ENCODE data around the gene SLC25A12. TPM values are rescaled to one million over a fixed set of nuclear protein-coding genes. Genes with fewer than 3 reads are reported as not detected.
"Not testable (repeated sequence)": the region's sequence is repeated elsewhere in the genome, so short reads cannot be mapped to it uniquely, and the experiment has no call there.

The SLC25A12 gene
- total RNA-seq, 1 experiment from 2014 or later, result 5.3 TPM

DNA sequence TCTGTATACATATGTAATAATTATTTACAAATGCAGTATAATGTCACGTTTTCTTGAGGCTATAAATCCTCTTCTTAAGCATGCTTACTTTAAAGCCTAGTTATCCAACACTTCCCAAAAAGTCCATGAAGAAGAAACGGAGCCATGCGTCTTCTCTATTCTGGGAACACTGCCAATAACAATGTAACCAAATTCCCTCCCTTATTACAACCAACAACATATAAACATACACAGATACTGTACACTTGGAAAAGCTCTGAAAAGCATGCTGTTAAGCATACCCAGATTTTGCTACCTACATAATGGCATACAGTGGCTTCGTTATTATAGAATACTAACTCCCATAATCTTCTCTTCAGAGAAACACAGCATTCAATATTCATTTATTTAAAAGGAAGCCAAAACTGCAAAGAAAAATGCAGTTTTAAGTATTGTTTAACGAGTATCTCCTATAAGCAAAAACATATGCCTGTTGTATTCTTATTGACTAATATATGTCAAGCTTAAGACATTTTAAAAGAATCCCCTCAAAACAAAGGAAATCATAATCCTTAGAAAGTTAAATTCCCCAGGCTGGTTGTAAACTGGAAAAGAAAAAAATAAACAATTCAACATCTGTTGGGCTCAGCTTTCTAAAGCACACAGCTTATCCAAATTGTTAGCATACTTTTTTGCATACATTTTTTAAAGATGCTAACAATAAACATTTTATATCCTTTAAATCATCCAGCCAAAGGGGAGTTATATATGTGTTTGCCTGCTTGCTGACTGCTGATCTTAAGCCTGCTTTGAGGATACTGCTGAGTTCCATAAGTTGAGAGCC is 83.4 kb downstream of the SLC25A12 start:
- intact Hi-C loops (cut with micrococcal nuclease; ENCODE audit: unreplicated experiment), result loop anchor here (1.0 to 10.0 kb wide), 3 partner anchors 236 to 655 kb away; no protein-coding TSS in a partner anchor
- H3K27ac Mint-ChIP-seq (ENCODE audit: unreplicated experiment), result no peak overlapping the region
- no peaks in the 10 kb centered on the region for H3K36me3 ChIP-seq (ENCODE audit: control insufficient read depth, insufficient read depth, low read length)
- H3K4me3 ChIP-seq (ENCODE audit: low read depth, low read length), result no peak overlapping the region
- ChIA-PET POLR2A (interaction anchor here (0.6 kb wide), 1 partner anchor 9 kb away, joined by 7 read pairs; no protein-coding TSS in a partner anchor), CTCF (interaction anchor here (0.8 kb wide), 1 partner anchor 294 kb away, joined by 3 read pairs; no protein-coding TSS in a partner anchor)
- TF ChIP-seq, protein P1, sequence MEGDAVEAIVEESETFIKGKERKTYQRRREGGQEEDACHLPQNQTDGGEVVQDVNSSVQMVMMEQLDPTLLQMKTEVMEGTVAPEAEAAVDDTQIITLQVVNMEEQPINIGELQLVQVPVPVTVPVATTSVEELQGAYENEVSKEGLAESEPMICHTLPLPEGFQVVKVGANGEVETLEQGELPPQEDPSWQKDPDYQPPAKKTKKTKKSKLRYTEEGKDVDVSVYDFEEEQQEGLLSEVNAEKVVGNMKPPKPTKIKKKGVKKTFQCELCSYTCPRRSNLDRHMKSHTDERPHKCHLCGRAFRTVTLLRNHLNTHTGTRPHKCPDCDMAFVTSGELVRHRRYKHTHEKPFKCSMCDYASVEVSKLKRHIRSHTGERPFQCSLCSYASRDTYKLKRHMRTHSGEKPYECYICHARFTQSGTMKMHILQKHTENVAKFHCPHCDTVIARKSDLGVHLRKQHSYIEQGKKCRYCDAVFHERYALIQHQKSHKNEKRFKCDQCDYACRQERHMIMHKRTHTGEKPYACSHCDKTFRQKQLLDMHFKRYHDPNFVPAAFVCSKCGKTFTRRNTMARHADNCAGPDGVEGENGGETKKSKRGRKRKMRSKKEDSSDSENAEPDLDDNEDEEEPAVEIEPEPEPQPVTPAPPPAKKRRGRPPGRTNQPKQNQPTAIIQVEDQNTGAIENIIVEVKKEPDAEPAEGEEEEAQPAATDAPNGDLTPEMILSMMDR (IDR thresholded peaks at IDR 0.05; ENCODE audit: insufficient read depth in 1 of 2, low read depth in 1 of 2, low read length in 1 of 2, severe bottlenecking in 1 of 2, unreplicated experiment in 1 of 2), result no peak
- no peaks in the 10 kb centered on the region for H3K36me3 Mint-ChIP-seq (ENCODE audit: insufficient read depth, unreplicated experiment)
- H3K9me3 Mint-ChIP-seq (ENCODE audit: unreplicated experiment), result no peaks in the 10 kb centered on the region
- no peaks in the 10 kb centered on the region for H3K4me1 Mint-ChIP-seq (ENCODE audit: low read depth, unreplicated experiment)
- BruUV-seq (replicated peaks), result no TSS peak
- no peaks in the 10 kb centered on the region for H3K27me3 Mint-ChIP-seq (ENCODE audit: insufficient read depth, unreplicated experiment)
- peaks cover 4% of the 10 kb centered on the region for H3K4me1 ChIP-seq
- no peak overlapping the region for H3K4me3 Mint-ChIP-seq (ENCODE audit: unreplicated experiment)
- H3K27me3 ChIP-seq (replicated peaks; ENCODE audit: control insufficient read depth, insufficient read depth, low read length), result no peaks in the 10 kb centered on the region
- H3K9me3 ChIP-seq, result no peaks in the 10 kb centered on the region
- DNase-seq, result no peak

GRCh38 chr2:171808885-171809284 is 85.2 kb downstream of the SLC25A12 start:
- H3K4me3 ChIP-seq (ENCODE audit: low read depth, low read length); H3K36me3 Mint-ChIP-seq (ENCODE audit: insufficient read depth, unreplicated experiment); H3K27ac Mint-ChIP-seq (ENCODE audit: unreplicated experiment); CTCF ChIA-PET; H3K27me3 ChIP-seq (replicated peaks; ENCODE audit: control insufficient read depth, insufficient read depth, low read length); H3K4me3 Mint-ChIP-seq (ENCODE audit: unreplicated experiment); BruUV-seq (replicated peaks); H3K9me3 Mint-ChIP-seq (ENCODE audit: unreplicated experiment); DNase-seq; H3K36me3 ChIP-seq (ENCODE audit: control insufficient read depth, insufficient read depth, low read length); intact Hi-C loops (cut with micrococcal nuclease; ENCODE audit: unreplicated experiment); H3K9me3 ChIP-seq; H3K4me1 ChIP-seq; POLR2A ChIA-PET; H3K4me1 Mint-ChIP-seq (ENCODE audit: low read depth, unreplicated experiment); H3K27me3 Mint-ChIP-seq (ENCODE audit: insufficient read depth, unreplicated experiment): not testable (repeated sequence)

DNA sequence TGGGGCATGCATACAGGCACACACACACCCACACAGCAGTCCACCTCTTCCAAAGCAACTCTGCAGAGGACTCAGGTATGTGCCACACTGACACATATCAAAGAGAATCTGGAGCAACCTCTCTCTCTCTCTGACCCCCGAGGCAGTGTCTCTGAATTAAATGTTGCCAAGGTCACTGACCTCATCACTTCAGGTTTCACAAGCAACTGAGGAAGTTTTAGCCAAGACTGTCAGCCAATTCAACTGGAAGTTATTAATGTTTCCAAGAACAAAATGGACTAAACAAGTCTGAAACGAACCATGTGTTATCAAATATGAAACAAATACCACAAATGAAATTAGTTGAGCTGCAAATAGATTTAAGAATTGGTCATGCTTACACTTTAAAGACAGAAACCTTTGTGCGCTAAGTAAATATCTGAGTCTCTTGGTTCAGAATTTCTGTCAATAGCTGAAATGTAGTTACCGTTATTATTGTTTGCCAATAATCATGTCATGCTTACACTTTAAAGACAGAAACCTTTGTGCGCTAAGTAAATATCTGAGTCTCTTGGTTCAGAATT is 86.1 kb downstream of the SLC25A12 start:
- Histone ChIP-seq H3K9me3 (no peaks in the 10 kb centered on the region), H3K36me3 (ENCODE audit: control insufficient read depth, insufficient read depth, low read length) (no peaks in the 10 kb centered on the region), H3K4me3 (ENCODE audit: low read depth, low read length) (no peak overlapping the region), H3K27me3 (replicated peaks; ENCODE audit: control insufficient read depth, insufficient read depth, low read length) (no peaks in the 10 kb centered on the region), H3K4me1 (peaks cover 4% of the 10 kb centered on the region)
- TF ChIP-seq, protein P1 (IDR thresholded peaks at IDR 0.05; ENCODE audit: insufficient read depth in 1 of 2, low read depth in 1 of 2, low read length in 1 of 2, severe bottlenecking in 1 of 2, unreplicated experiment in 1 of 2), result no peak
- intact Hi-C loops (cut with micrococcal nuclease; ENCODE audit: unreplicated experiment), result no loop called here
- Mint-ChIP-seq H3K9me3 (ENCODE audit: unreplicated experiment) (no peaks in the 10 kb centered on the region), H3K36me3 (ENCODE audit: insufficient read depth, unreplicated experiment) (no peaks in the 10 kb centered on the region), H3K4me1 (ENCODE audit: low read depth, unreplicated experiment) (no peaks in the 10 kb centered on the region), H3K4me3 (ENCODE audit: unreplicated experiment) (no peak overlapping the region), H3K27ac (ENCODE audit: unreplicated experiment) (no peak overlapping the region), H3K27me3 (ENCODE audit: insufficient read depth, unreplicated experiment) (no peaks in the 10 kb centered on the region)
- ChIA-PET POLR2A (no interaction called here), CTCF (no interaction called here)
- BruUV-seq (replicated peaks), result no TSS peak
- peak; percentile 38 to 68 for DNase-seq
